Lower leg skin (tissue), 3 donors: Measurements from ENCODE around the gene C20orf204.

Source experiments
- CTCF ChIP-seq, 3 donors: fragments of 450-650 bp; IDR thresholded peaks; one replicate each; pipeline ENCODE4 v1.5.1; 2016; ENCODE audit warnings: antibody characterized with exemption in 3 of 3, mild to moderate bottlenecking in 3 of 3, moderate library complexity in 2 of 3
- POLR2A ChIP-seq, 2 donors: fragments of 450-650 bp; IDR thresholded peaks; one replicate each; pipeline ENCODE4 v1.6.1; 2016 to 2017; ENCODE audit warnings: antibody characterized with exemption in 2 of 2, mild to moderate bottlenecking in 1 of 2, moderate library complexity in 1 of 2

- no peak for TF ChIP-seq CTCF (IDR thresholded peaks at IDR 0.05)
- no peak for TF ChIP-seq POLR2A (IDR thresholded peaks at IDR 0.05)
Measured at GRCh38 chr20:64077541-64077875, 41.5 kb downstream of the C20orf204 start.
